CD14-positive monocyte (primary cell): ENCODE measurements around the gene DOCK10. TPM values are rescaled to one million over a fixed set of nuclear protein-coding genes. Genes with fewer than 3 reads are reported as not detected.

Experiments
- DNase-seq, 3 donors: peaks; one replicate each; pipeline ENCODE4 v3.0.0-alpha.2; 2011 to 2022
- H2AFZ ChIP-seq: 2 replicates; pipeline ENCODE4 v1.6.0; 2012; ENCODE audit warnings: mild to moderate bottlenecking, low read depth, low read length, inconsistent platforms; ENCODE audit not compliant: insufficient read depth, poor library complexity, severe bottlenecking
- H3K27ac ChIP-seq, 2 donors: 1 replicate in 1 of 2; 2 replicates in 1 of 2; pipeline ENCODE4 v1.5.1; 2012 to 2013; ENCODE audit warnings: low read length in 2 of 2, control low read depth in 1 of 2, inconsistent platforms in 1 of 2, low read depth in 1 of 2, mild to moderate bottlenecking in 1 of 2
- H3K27me3 ChIP-seq, 2 donors: one replicate each; pipeline versions ENCODE4 v1.6.0 to v1.6.1; 2011 to 2013; ENCODE audit warnings: low read length in 2 of 2; ENCODE audit not compliant: control insufficient read depth in 2 of 2, insufficient read depth in 2 of 2
- H3K36me3 ChIP-seq, 2 donors: replicated peaks in 1 of 2; 1 replicate in 1 of 2; 2 replicates in 1 of 2; pipeline versions ENCODE4 v1.5.1 to v1.6.1; 2012 to 2013; ENCODE audit warnings: low read length in 2 of 2, control low read depth in 1 of 2, inconsistent platforms in 1 of 2, mild to moderate bottlenecking in 1 of 2; ENCODE audit not compliant: insufficient read depth in 2 of 2, control insufficient read depth in 1 of 2
- H3K4me1 ChIP-seq, 2 donors: 1 replicate in 1 of 2; 2 replicates in 1 of 2; pipeline versions ENCODE4 v1.5.1 to v1.6.1; 2012 to 2013; ENCODE audit warnings: low read length in 2 of 2, control low read depth in 1 of 2, inconsistent platforms in 1 of 2, mild to moderate bottlenecking in 1 of 2, moderate library complexity in 1 of 2; ENCODE audit not compliant: insufficient read depth in 2 of 2, control insufficient read depth in 1 of 2
- H3K4me2 ChIP-seq: replicated peaks from 2 replicates; pipeline ENCODE3; 2012; ENCODE audit warnings: low read length, moderate library complexity, mild to moderate bottlenecking; ENCODE audit not compliant: poor library complexity, severe bottlenecking; ENCODE audit errors: extremely low read depth
- H3K4me3 ChIP-seq, 3 experiments: fragments of 200-600 bp in 1 of 3; sonication (generic) in 1 of 3; replicated peaks in 1 of 3; 1 replicate in 2 of 3; 2 replicates in 1 of 3; pipeline ENCODE4 v1.5.1; 2011 to 2013; ENCODE audit warnings: low read length in 3 of 3, mild to moderate bottlenecking in 3 of 3, control low read depth in 2 of 3, low read depth in 2 of 3, inconsistent platforms in 1 of 3, moderate library complexity in 1 of 3
- H3K79me2 ChIP-seq: 2 replicates; pipeline ENCODE4 v1.6.0; 2012; ENCODE audit warnings: mild to moderate bottlenecking, control low read depth, inconsistent platforms, low read length, moderate library complexity; ENCODE audit not compliant: insufficient read depth
- H3K9ac ChIP-seq: 2 replicates; pipeline ENCODE4 v1.6.0; 2017; ENCODE audit warnings: low read length, mild to moderate bottlenecking; ENCODE audit not compliant: insufficient read depth, poor library complexity, severe bottlenecking
- H3K9me3 ChIP-seq, 2 donors: replicated peaks in 1 of 2; 1 replicate in 1 of 2; 2 replicates in 1 of 2; pipeline versions ENCODE4 v1.5.1 to v1.6.1; 2012 to 2013; ENCODE audit warnings: low read length in 2 of 2, control low read depth in 1 of 2; ENCODE audit not compliant: control insufficient read depth in 1 of 2, insufficient read depth in 1 of 2
- H4K20me1 ChIP-seq: 2 replicates; pipeline ENCODE4 v1.6.0; 2012; ENCODE audit warnings: mild to moderate bottlenecking, low read length, control low read depth, moderate library complexity; ENCODE audit not compliant: insufficient read depth
- H3K27ac Mint-ChIP-seq, 7 donors: one replicate each; pipeline ENCODE4 v1.8.0; 2020; ENCODE audit warnings: mild to moderate bottlenecking in 7 of 7, mixed read lengths in 7 of 7, moderate library complexity in 6 of 7, inconsistent platforms in 2 of 7
- H3K27me3 Mint-ChIP-seq, 3 donors: one replicate each; pipeline ENCODE4 v1.8.0; 2021 to 2022; ENCODE audit warnings: low read depth in 3 of 3, mild to moderate bottlenecking in 3 of 3, mixed read lengths in 3 of 3, moderate library complexity in 3 of 3, inconsistent platforms in 1 of 3
- H3K36me3 Mint-ChIP-seq, 2 donors: one replicate each; pipeline ENCODE4 v1.8.0; 2020; ENCODE audit warnings: mixed read lengths in 2 of 2, inconsistent platforms in 1 of 2, mild to moderate bottlenecking in 1 of 2
- H3K4me1 Mint-ChIP-seq: one replicate; pipeline ENCODE4 v1.8.0; 2020; ENCODE audit warnings: mild to moderate bottlenecking, mixed read lengths
- H3K4me3 Mint-ChIP-seq, 2 donors: one replicate each; pipeline ENCODE4 v1.8.0; 2020; ENCODE audit warnings: mild to moderate bottlenecking in 2 of 2, mixed read lengths in 2 of 2, moderate library complexity in 1 of 2
- H3K9me3 Mint-ChIP-seq, 7 donors: one replicate each; pipeline ENCODE4 v1.8.0; 2020 to 2022; ENCODE audit warnings: mixed read lengths in 7 of 7, mild to moderate bottlenecking in 6 of 7, moderate library complexity in 6 of 7, inconsistent platforms in 2 of 7
- WGBS: methylation state at CpG from one replicate; pipeline ENCODE4 v1.1.5; 2013; ENCODE audit warnings: missing lambda C conversion rate; ENCODE audit not compliant: insufficient coverage; 5-methylcytosine and 5-hydroxymethylcytosine counted together
- intact Hi-C, 2 donors: fragments of 100-400 bp; cut with micrococcal nuclease; formaldehyde crosslinking; loops; one replicate each; pipeline versions ENCODE4 v1.15.0 to v1.15.1; 2023
- polyA plus RNA-seq, 3 donors: library from polyadenylated mRNA; depleted of rRNA in 1 of 3; unstranded in 2 of 3; stranded (reverse) in 1 of 3; fragments of 300-500 nt in 2 of 3; fragments of >200 nt in 1 of 3; fragmentation: Illumina TruSeq in 2 of 3; gene quantifications; 1 replicate in 2 of 3; 2 replicates in 1 of 3; pipeline ENCODE4 v1.2.3, GENCODE V29; 2012 to 2021
- TF ChIP-seq, protein P1 (sequence below): fragments of 200-600 bp; IDR thresholded peaks from one replicate; pipeline ENCODE4 v1.8.0; 2022; ENCODE audit warnings: antibody characterized with exemption, mild to moderate bottlenecking

Gene DOCK10
- polyA plus RNA-seq, 3 donors = 9.5 to 30.9 (median 16.5) TPM

DNA sequence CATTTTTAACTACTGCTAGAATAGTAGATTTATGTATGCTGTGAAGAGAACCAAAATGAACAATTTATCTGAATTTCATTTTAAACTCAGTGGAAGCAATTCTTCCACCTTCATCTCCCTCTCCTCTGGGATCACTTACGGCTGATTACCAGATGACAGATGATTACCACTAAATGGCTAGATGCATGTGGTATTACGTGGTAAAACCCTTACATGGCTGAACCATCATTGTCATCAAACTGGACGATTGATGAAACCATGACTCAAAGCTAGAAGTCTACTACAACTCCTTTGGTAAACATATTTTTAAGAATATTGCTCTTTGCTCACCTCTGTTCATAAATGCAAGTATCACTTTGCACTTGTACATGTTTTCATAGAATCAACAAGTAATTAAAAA is 48.5 kb upstream of the DOCK10 start:
- H3K4me2 ChIP-seq = no peak overlapping the region
- no peaks in the 10 kb centered on the region for H3K9me3 ChIP-seq
- Mint-ChIP-seq H3K27me3 (peaks cover 0 to 1% (median 0%) of the 10 kb centered on the region in 3 donors), H3K27ac (no peak overlapping the region), H3K9me3 (peaks cover 0 to 3% (median 1%) of the 10 kb centered on the region in 7 donors), H3K36me3 (no peaks in the 10 kb centered on the region), H3K4me1 (no peaks in the 10 kb centered on the region), H3K4me3 (no peak overlapping the region)
- no peaks in the 10 kb centered on the region for H4K20me1 ChIP-seq
- H3K36me3 ChIP-seq = no peaks in the 10 kb centered on the region
- H3K4me1 ChIP-seq = no peaks in the 10 kb centered on the region
- TF ChIP-seq, protein P1, sequence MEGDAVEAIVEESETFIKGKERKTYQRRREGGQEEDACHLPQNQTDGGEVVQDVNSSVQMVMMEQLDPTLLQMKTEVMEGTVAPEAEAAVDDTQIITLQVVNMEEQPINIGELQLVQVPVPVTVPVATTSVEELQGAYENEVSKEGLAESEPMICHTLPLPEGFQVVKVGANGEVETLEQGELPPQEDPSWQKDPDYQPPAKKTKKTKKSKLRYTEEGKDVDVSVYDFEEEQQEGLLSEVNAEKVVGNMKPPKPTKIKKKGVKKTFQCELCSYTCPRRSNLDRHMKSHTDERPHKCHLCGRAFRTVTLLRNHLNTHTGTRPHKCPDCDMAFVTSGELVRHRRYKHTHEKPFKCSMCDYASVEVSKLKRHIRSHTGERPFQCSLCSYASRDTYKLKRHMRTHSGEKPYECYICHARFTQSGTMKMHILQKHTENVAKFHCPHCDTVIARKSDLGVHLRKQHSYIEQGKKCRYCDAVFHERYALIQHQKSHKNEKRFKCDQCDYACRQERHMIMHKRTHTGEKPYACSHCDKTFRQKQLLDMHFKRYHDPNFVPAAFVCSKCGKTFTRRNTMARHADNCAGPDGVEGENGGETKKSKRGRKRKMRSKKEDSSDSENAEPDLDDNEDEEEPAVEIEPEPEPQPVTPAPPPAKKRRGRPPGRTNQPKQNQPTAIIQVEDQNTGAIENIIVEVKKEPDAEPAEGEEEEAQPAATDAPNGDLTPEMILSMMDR = no peak
- DNase-seq = no peak
- H3K79me2 ChIP-seq = no peaks in the 10 kb centered on the region
- intact Hi-C loops = no loop called here
- H3K4me3 ChIP-seq = no peak overlapping the region
- no peak overlapping the region for H2AFZ ChIP-seq
- no peak overlapping the region for H3K27ac ChIP-seq
- no peaks in the 10 kb centered on the region for H3K27me3 ChIP-seq
- WGBS = 100% methylated on average over 2 of the region's 3 CpGs
- no peak overlapping the region for H3K9ac ChIP-seq

DNA sequence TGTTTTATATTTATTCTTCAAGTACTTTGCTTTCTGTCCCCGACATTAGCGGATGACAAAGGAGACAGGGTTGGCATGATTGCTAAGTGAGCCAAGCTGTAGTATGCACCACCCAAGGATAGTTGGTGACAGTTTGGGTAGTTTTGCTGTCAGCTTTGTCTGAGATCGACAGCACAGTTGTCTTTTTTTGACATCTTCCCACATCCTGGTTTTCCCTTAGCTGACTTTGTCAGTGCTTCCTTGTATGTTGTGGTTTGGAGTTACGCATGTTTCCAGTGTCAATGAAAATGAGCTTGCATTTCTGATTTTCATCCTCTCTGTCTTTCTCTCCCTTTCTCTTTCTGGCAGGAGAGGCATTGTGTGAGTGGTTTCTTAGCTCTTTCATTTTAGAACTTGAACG is 44.6 kb upstream of the DOCK10 start:
- Histone ChIP-seq H3K9me3 (no peaks in the 10 kb centered on the region), H3K4me1 (no peaks in the 10 kb centered on the region), H3K36me3 (no peaks in the 10 kb centered on the region), H4K20me1 (no peaks in the 10 kb centered on the region), H3K79me2 (no peaks in the 10 kb centered on the region), H2AFZ (no peak overlapping the region), H3K9ac (no peak overlapping the region), H3K27me3 (no peaks in the 10 kb centered on the region), H3K4me3 (no peak overlapping the region), H3K27ac (no peak overlapping the region), H3K4me2 (no peak overlapping the region)
- Mint-ChIP-seq H3K4me3 (no peak overlapping the region), H3K9me3 (peaks cover 0 to 1% (median 0%) of the 10 kb centered on the region in 7 donors), H3K4me1 (no peaks in the 10 kb centered on the region), H3K27me3 (peaks cover 0 to 1% (median 0%) of the 10 kb centered on the region in 3 donors), H3K27ac (no peak overlapping the region), H3K36me3 (no peaks in the 10 kb centered on the region)
- WGBS = 100% methylated on average over 1 of the region's 5 CpGs
- intact Hi-C loops = no loop called here
- no peak for DNase-seq
- TF ChIP-seq, protein P1 = no peak
